Fibroblast of pulmonary artery (primary cell): Measurements from ENCODE around the gene ZFAND2B.
A peak's percentile ranks its signal among the peaks of the same experiment; 100 is the strongest.

Experiments
- DNase-seq: peaks from one replicate; pipeline ENCODE4 v3.0.0-alpha.2; 2010; ENCODE audit warnings: low read depth
- H3K4me3 ChIP-seq: replicated peaks from 2 replicates; pipeline ENCODE4 v1.5.1; 2011; ENCODE audit warnings: low read depth, mild to moderate bottlenecking, control low read depth, low read length, moderate library complexity
- TF ChIP-seq, protein P1 (sequence below): IDR thresholded peaks from 2 replicates; pipeline ENCODE4 v1.5.1; 2011; ENCODE audit warnings: mild to moderate bottlenecking, control low read depth, low read length, inconsistent platforms; ENCODE audit errors: missing control alignments

Gene ZFAND2B

DNA sequence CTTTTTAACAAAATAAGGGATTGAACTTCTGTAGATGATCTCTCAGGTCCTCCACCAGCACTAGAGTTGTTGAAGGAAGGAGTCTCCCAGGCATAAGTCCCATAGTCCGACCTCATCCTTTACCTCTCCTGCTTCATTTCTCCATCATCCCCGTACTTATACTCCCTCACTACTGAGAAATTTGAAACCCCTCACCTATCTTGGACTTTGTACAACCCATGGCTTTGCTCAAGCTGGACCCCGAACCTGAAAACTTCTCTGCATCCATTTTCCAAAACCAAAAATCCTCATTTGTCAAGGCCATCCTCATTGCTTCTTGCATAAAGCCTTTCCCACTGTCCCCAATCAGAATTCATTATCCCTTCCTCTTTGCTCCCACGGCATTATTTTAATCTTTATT lies 45.5 kb upstream of the ZFAND2B start:
- TF ChIP-seq, protein P1, sequence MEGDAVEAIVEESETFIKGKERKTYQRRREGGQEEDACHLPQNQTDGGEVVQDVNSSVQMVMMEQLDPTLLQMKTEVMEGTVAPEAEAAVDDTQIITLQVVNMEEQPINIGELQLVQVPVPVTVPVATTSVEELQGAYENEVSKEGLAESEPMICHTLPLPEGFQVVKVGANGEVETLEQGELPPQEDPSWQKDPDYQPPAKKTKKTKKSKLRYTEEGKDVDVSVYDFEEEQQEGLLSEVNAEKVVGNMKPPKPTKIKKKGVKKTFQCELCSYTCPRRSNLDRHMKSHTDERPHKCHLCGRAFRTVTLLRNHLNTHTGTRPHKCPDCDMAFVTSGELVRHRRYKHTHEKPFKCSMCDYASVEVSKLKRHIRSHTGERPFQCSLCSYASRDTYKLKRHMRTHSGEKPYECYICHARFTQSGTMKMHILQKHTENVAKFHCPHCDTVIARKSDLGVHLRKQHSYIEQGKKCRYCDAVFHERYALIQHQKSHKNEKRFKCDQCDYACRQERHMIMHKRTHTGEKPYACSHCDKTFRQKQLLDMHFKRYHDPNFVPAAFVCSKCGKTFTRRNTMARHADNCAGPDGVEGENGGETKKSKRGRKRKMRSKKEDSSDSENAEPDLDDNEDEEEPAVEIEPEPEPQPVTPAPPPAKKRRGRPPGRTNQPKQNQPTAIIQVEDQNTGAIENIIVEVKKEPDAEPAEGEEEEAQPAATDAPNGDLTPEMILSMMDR, result no peak
- peak overlapping the region; percentile 77 for H3K4me3 ChIP-seq
- DNase-seq, result no peak

DNA sequence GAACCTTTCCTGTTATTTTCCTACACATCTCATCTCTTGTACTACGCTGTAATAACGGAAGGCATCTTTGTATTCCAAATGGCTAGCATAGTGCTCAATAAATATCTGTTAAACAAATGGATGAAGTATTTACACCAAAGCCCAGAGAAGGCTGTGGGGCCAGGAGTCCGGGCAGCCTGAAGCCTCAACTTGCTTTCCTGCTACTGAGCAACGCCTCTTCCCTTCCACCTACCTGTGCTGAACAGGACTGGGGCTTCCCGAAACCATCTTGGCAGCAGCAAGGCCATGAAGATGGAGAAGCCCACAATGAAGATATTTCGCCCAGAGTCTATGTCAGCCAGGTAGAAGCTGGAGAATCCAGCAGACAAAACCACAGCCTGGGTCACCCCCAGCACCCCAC lies 43.4 kb upstream of the ZFAND2B start:
- TF ChIP-seq, protein P1, result no peak
- no peak for DNase-seq
- no peak overlapping the region for H3K4me3 ChIP-seq

DNA sequence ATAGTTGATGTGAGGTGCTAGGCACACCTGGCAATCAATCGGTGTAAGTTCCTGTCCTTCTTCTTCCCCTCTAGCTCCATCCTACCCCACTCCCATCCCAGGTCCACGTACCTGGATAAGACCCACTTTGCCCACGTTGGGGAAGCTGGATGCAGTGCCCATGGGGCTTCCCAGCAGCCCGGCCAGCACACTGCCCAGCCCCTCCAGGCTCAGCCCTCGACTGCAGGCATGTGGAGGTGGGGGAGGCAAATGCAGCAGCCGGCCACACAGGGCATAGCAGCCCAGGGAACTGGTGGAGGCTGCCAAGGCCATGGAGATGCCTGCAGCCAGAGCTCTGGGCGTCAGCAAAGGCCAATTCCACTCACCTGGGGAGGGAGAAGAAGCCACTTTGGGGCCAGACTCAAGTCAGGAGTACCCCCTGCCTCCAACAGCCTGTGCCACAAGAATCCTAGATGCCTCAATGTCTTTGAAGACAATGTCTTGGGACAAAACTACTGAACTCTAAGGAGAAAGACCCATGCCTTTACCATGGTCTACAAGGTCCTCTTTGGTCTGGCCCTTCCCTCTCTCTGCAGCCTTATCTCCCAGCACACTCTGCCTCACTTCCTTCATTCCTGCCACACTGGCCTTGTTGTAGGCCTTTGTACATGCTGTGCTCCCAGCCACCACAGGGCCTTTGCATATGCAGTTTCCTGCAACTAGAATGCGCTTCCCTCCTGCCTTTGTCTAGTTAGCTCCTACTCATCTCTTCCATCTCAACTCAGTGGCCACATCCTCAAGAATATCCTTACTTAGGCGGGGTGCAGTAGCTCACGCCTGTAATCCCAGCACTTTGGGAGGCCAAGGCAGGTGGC lies 41.3 kb upstream of the ZFAND2B start:
- DNase-seq, result no peak
- no peak overlapping the region for H3K4me3 ChIP-seq
- TF ChIP-seq, protein P1, result no peak

DNA sequence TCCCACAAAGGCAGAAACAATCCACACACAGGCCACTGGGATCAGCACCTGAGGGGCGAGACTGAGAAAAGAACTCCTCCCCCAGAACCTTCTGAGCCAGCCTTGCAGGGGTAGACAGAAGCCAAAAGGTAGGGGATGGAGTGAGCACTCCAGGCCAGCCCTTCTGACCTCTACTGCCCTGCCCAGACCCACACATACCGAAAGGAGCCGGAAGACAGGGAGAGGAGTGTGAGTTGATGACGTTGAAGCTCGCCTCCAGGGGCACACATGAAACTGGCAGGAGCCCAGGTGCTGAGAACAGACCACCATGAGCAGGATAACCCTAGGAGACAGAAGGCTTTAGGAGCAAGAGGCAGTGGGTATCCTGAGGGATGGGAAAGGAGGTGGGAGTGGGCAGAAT lies 38.6 kb upstream of the ZFAND2B start:
- no peak for DNase-seq

DNA sequence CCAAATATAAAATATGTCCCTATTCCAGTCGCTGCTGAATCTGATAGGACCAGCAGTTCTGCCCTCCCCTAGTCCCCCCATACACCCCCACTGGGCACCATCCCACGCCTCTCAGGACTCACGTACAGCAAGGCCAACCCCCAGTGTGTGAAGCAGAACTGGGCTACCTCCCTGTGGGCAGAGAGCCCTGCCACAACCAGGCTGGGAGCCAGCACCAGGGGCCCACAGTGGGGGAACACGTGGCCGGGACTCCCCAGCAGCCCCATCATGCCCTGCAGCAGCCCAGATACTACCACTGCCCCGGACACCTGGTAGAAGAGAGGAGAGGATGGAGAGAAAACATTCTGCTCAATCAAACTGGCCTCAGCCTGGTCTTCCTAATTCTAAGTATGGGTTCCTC lies 38.1 kb upstream of the ZFAND2B start:
- TF ChIP-seq, protein P1, result no peak
- no peak for DNase-seq
- H3K4me3 ChIP-seq, result no peak overlapping the region

More for the DNA sequence above, 38.6 kb upstream of the ZFAND2B start:
- TF ChIP-seq, protein P1, result no peak
- no peak overlapping the region for H3K4me3 ChIP-seq

DNA sequence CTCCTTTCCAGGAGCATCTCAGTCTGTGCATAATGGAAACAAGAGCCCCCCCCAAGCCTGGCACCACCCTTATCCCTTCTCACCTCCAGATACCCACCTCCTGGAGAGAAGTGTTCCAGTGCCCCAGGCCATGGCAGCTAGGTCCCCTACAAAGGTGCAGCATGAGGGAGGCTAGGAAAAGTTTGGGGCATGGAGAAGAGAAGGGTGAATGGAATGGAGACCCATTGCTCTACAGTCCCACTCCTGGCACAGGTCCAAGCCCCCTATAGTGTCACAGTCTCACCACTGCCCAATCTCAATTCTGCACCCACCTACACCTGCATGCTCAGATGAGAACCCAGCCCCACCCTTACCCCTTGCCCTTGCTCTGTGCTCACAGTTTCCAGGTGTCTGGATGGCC lies 37.6 kb upstream of the ZFAND2B start:
- TF ChIP-seq, protein P1, result no peak
- H3K4me3 ChIP-seq, result no peak overlapping the region
- DNase-seq, result no peak
